Effector memory CD8-positive, alpha-beta T cell (primary cell): ENCODE results near the gene TRMT61A.
"Not testable (repeated sequence)": the region's sequence is repeated elsewhere in the genome, so short reads cannot be mapped to it uniquely, and the experiment has no call there.

Experiments used
- ATAC-seq: fragments of 150-1000 bp; cut with Tn5 transposase; replicated peaks from 2 replicates; pipeline ENCODE4 v1.10.0; 2021; ENCODE audit warnings: mild to moderate bottlenecking, moderate library complexity
- DNase-seq, 3 experiments: peaks; one replicate each; pipeline ENCODE4 v3.0.0; 2021
- H3K27ac Mint-ChIP-seq, 2 donors: one replicate each; pipeline ENCODE4 v1.8.0; 2022; ENCODE audit warnings: mild to moderate bottlenecking in 2 of 2, mixed read lengths in 2 of 2, moderate library complexity in 2 of 2
- H3K27me3 Mint-ChIP-seq, 2 donors: one replicate each; pipeline ENCODE4 v1.8.0; 2022; ENCODE audit warnings: mixed read lengths in 2 of 2
- H3K36me3 Mint-ChIP-seq: one replicate; pipeline ENCODE4 v1.8.0; 2022; ENCODE audit warnings: mild to moderate bottlenecking, moderate library complexity, mixed read lengths; ENCODE audit not compliant: insufficient read depth
- H3K4me1 Mint-ChIP-seq, 2 donors: one replicate each; pipeline ENCODE4 v1.8.0; 2022; ENCODE audit warnings: low read depth in 2 of 2, mixed read lengths in 2 of 2
- H3K4me3 Mint-ChIP-seq, 2 donors: one replicate each; pipeline ENCODE4 v1.8.0; 2022; ENCODE audit warnings: mild to moderate bottlenecking in 2 of 2, mixed read lengths in 2 of 2, moderate library complexity in 2 of 2
- H3K9me3 Mint-ChIP-seq, 2 donors: one replicate each; pipeline ENCODE4 v1.8.0; 2022; ENCODE audit warnings: mixed read lengths in 2 of 2

The TRMT61A gene

DNA sequence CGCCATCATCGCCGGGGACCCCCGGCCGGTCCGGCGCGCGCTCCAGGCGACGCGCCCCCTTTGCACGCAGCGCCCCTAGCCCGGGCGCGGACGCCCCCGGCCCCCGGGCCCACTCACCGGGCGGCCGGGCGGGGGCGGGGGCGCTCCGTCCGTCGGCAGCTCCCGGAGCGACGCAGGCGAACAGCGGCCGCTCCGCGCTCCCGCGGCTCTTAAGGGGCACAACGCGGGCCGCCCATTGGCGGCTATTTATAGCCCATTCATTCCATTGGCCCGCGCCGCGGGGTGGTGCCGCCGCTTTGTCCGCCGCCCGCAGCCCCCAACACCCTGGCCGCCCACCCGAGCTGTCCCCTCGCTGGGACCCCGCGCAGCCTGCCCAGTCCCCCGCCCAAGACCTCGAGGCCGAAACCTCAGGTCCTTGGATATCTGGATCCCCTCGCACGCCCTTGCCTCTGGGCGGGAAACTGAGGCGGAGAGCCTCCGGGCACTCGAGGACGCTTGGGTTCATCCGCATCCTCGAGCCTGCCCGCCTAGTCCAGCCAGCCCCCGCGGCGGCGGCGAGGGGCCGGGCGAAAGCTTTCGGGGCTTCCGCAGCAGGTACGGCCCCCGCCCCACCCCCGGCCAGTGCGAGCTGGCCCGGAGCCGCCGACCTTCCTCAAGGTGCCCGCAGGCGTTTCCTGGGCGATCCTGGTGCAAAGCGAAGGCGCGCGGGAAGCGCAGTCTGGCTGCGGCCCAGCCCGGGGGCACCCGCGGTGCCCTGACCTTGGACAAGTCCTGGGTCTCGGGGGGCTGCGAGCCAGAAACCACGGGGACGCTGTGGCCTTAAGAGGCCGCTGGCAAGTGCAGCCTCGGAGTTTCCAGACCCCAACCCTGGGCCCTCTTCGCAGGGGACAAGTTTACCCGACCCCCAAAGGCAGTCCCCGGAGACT is 6.1 kb upstream of the TRMT61A start, which contains the start of gene CKB:
CKB (minus strand) TSS at position 182 of the 926 bp plus-strand sequence. CDS start 337 bp downstream, outside the sequence.
- DNase-seq (no peak), ATAC-seq (no peak)

GRCh38 chr14:103523575-103523954 is 5.4 kb upstream of the TRMT61A start:
- H3K9me3 Mint-ChIP-seq = no peaks in the 10 kb centered on the region
- no peak overlapping the region for H3K27ac Mint-ChIP-seq
- H3K36me3 Mint-ChIP-seq = peaks cover 6% of the 10 kb centered on the region
- H3K4me1 Mint-ChIP-seq = peaks cover 0 to 25% of the 10 kb centered on the region in 2 donors
- ATAC-seq (no peak), DNase-seq (no peak)
- peak overlapping the region; percentile 44 to 65 for H3K4me3 Mint-ChIP-seq
- H3K27me3 Mint-ChIP-seq = no peaks in the 10 kb centered on the region

More for the DNA sequence above, 6.1 kb upstream of the TRMT61A start, which contains the start of gene CKB:
- Mint-ChIP-seq H3K4me1 (peaks cover 0 to 21% of the 10 kb centered on the region in 2 donors), H3K36me3 (no peaks in the 10 kb centered on the region), H3K27ac (no peak within 1 kb of the TSS), H3K4me3 (peak within 1 kb of the TSS; percentile 44 to 65), H3K9me3 (no peaks in the 10 kb centered on the region), H3K27me3 (no peaks in the 10 kb centered on the region)

DNA sequence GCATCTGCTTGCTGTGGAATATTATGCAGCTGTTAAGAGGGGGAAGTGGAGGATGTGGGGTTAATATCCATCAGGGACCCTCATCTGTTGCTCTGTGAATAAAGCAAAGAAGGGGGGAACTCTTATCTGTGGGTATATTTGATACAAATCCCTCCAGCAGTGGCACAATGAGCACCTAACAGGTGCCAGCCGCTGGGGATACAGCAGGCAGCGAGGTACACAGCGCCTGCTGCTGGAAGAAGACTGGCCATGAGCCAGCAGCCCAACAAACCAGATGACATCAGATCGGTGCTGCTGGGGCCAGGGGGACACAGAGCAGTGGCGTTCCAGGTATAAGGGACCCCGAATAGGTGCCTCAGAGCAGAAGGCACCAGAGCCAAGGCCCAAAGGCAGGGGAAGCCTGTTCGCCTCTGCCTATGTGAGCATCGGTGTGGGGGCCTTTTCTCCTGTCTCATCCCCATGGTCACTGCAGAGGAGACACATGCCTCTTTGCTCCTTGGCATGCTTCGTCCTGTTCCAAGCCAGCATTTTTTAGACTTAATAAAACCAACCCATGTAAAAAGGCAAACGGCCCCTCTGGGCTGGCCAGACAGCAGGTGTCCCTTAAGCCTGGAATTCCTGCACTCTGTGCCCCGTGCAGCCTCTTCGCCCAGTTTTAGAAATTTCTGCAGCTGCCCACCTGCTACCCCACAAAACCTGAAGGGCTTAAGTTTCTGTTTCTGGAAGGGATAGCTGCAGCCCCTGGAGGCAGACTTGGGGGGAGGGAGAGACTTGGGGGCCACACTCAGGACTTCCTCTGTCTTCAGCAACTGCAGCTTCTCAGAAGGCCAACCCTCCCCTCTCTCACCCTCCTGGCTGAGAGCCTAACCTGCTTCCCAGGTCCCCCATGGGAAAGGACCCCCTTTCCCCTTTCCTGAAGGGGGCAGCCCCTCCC is 4.7 kb upstream of the TRMT61A start:
- peaks cover 0 to 19% of the 10 kb centered on the region in 2 donors for H3K4me1 Mint-ChIP-seq
- peaks cover 12% of the 10 kb centered on the region for H3K36me3 Mint-ChIP-seq
- no peak for ATAC-seq
- no peak overlapping the region for H3K27ac Mint-ChIP-seq
- H3K9me3 Mint-ChIP-seq = no peaks in the 10 kb centered on the region
- H3K4me3 Mint-ChIP-seq = no peak overlapping the region
- H3K27me3 Mint-ChIP-seq = no peaks in the 10 kb centered on the region
- no peak for DNase-seq

- DNase-seq, H3K4me3 Mint-ChIP-seq, H3K27ac Mint-ChIP-seq, H3K9me3 Mint-ChIP-seq, ATAC-seq, H3K27me3 Mint-ChIP-seq: not testable (repeated sequence)
- Mint-ChIP-seq H3K36me3 (peaks cover 24% of the 10 kb centered on the region), H3K4me1 (peaks cover 4 to 27% of the 10 kb centered on the region in 2 donors)
These were observed 3.4 kb upstream of the TRMT61A start for GRCh38 chr14:103525430-103526246.

DNA sequence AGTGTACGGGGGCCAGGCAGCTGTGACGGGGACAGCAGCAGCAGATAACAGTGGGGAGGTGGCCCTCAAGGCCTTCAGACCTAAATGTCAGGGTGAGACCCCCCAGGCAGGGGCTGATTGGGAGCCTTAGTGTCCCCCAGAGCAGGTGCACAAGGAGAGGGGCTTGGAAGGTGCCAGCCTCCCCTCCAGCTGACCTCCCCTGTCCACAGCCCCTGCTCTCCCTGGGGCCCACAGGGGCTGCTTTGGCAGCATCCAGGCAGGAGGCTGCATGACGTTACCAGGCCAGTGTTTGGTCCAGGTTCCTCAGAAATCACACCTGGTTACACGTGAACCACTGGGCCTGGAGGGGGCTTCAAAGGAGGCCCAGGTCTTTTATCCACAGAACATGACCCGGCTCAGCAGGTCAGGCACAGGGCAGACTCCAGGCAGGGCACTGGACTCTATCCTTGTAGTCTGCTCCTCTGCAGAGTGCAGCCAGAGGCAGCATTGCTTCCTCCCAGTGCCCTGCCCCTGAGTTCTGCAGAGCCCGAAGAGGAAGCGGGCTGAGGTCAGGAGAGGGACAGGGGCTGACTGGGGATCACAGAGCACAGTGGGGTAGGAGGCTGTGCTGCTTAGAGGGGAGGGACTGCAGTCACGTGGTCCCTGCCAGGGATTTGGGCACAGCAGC is 2.6 kb upstream of the TRMT61A start:
- Mint-ChIP-seq H3K27ac (no peak overlapping the region), H3K4me1 (peaks cover 10 to 31% of the 10 kb centered on the region in 2 donors), H3K27me3 (no peaks in the 10 kb centered on the region), H3K4me3 (no peak overlapping the region), H3K36me3 (peaks cover 24% of the 10 kb centered on the region), H3K9me3 (no peaks in the 10 kb centered on the region)
- DNase-seq = no peak
- no peak for ATAC-seq

DNA sequence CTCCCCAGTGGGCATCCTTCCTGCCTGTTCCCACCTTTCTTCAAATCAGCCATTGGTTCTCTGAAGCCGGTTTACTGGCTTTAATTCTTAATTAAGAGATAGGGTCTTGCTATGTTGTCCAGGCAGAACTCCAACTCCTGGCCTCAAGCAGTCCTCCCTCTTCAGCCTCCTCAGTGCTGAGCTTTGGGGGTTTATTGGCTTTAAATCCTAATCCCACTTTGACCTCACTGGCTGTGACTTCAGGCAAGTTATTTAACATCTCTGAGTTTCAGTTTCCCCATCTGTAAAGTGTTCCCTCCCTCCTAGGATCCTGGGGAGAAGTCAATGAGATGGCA is 2.1 kb upstream of the TRMT61A start:
- DNase-seq (no peak), ATAC-seq (no peak)
- H3K27me3 Mint-ChIP-seq = no peaks in the 10 kb centered on the region
- peak overlapping the region; percentile 91 to 94 for H3K4me3 Mint-ChIP-seq
- peaks cover 24% of the 10 kb centered on the region for H3K36me3 Mint-ChIP-seq
- H3K27ac Mint-ChIP-seq = peak overlapping the region; percentile 66 to 96
- peaks cover 13 to 34% of the 10 kb centered on the region in 2 donors for H3K4me1 Mint-ChIP-seq
- H3K9me3 Mint-ChIP-seq = no peaks in the 10 kb centered on the region

- H3K9me3 Mint-ChIP-seq = no peaks in the 10 kb centered on the region
- DNase-seq = no peak
- no peaks in the 10 kb centered on the region for H3K27me3 Mint-ChIP-seq
- ATAC-seq = no peak
- peaks cover 24% of the 10 kb centered on the region for H3K36me3 Mint-ChIP-seq
- H3K4me3 Mint-ChIP-seq = peak overlapping the region; percentile 91 to 94
- H3K27ac Mint-ChIP-seq = peak overlapping the region; percentile 66 to 96
- H3K4me1 Mint-ChIP-seq = peaks cover 13 to 34% of the 10 kb centered on the region in 2 donors
These were observed 1.4 kb upstream of the TRMT61A start for GRCh38 chr14:103527408-103528145.

DNA sequence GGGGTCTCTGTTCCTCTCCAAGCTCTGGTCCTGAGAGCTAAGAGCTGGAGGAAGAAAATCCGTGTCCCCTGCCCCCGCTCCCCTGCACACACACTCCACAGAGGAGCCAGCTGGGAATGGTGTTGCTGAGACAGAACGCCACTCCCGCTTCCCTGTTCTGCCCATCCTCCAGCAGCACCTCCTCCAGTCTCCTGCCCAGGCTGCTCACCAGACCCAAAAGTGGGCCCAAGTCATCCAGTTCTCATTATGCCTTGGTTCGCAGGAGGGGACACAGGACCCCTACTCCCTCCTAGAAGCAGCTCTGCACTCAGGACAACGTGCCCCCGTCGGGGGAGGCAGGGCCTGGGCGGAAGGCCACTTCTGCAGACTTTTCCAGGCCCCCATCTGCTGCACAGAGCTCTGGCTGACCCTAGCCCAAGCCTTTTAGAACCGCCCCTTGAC is 830 bp upstream of the TRMT61A start:
- no peak for DNase-seq
- H3K27ac Mint-ChIP-seq = peak overlapping the region; percentile 93 to 96
- H3K27me3 Mint-ChIP-seq = no peaks in the 10 kb centered on the region
- ATAC-seq = no peak
- H3K4me3 Mint-ChIP-seq = peak overlapping the region; percentile 91 to 94
- no peaks in the 10 kb centered on the region for H3K9me3 Mint-ChIP-seq
- H3K4me1 Mint-ChIP-seq = peaks cover 13 to 34% of the 10 kb centered on the region in 2 donors
- H3K36me3 Mint-ChIP-seq = peaks cover 29% of the 10 kb centered on the region

- peaks cover 29% of the 10 kb centered on the region for H3K36me3 Mint-ChIP-seq
- H3K4me3 Mint-ChIP-seq = peak overlapping the region; percentile 91 to 94
- no peak for ATAC-seq
- peaks cover 13 to 34% of the 10 kb centered on the region in 2 donors for H3K4me1 Mint-ChIP-seq
- H3K27ac Mint-ChIP-seq = peak overlapping the region; percentile 93 to 96
- no peaks in the 10 kb centered on the region for H3K27me3 Mint-ChIP-seq
- DNase-seq = peak in 1 of 3 experiments; percentile 19
- H3K9me3 Mint-ChIP-seq = no peaks in the 10 kb centered on the region
These were observed 678 bp downstream of the TRMT61A start for GRCh38 chr14:103529383-103530365.

- peaks cover 13 to 34% of the 10 kb centered on the region in 2 donors for H3K4me1 Mint-ChIP-seq
- no peaks in the 10 kb centered on the region for H3K9me3 Mint-ChIP-seq
- H3K27ac Mint-ChIP-seq = peak overlapping the region in 1 of 2 donors; percentile 93
- peak overlapping the region; percentile 91 to 94 for H3K4me3 Mint-ChIP-seq
- peaks cover 29% of the 10 kb centered on the region for H3K36me3 Mint-ChIP-seq
- no peaks in the 10 kb centered on the region for H3K27me3 Mint-ChIP-seq
- DNase-seq (no peak), ATAC-seq (no peak)
These were observed 1.4 kb downstream of the TRMT61A start for GRCh38 chr14:103530390-103530789.

GRCh38 chr14:103530831-103531230 is 1.8 kb downstream of the TRMT61A start:
- Mint-ChIP-seq H3K4me3 (peak overlapping the region in 1 of 2 donors; percentile 94), H3K4me1 (peaks cover 13 to 33% of the 10 kb centered on the region in 2 donors), H3K9me3 (no peaks in the 10 kb centered on the region), H3K27me3 (no peaks in the 10 kb centered on the region), H3K27ac (peak overlapping the region in 1 of 2 donors; percentile 93), H3K36me3 (peaks cover 29% of the 10 kb centered on the region)
- DNase-seq (no peak), ATAC-seq (no peak)
